CD4-positive, alpha-beta T cell (primary cell): ENCODE measurements around the gene PCDHGB4. TPM values are rescaled to one million over a fixed set of nuclear protein-coding genes. Genes with fewer than 3 reads are reported as not detected.
"Not testable (repeated sequence)": the region's sequence is repeated elsewhere in the genome, so short reads cannot be mapped to it uniquely, and the experiment has no call there.

Experiments
- ATAC-seq: fragments of 200-7000 bp; cut with Tn5 transposase; one replicate; pipeline ENCODE4 v1.10.0; 2022; ENCODE audit warnings: mild to moderate bottlenecking; ENCODE audit not compliant: poor library complexity
- CTCF ChIA-PET: fragments of 350-600 bp; sonication (Branson Sonifier 250); formaldehyde crosslinking; loops from one replicate; lab custom pipeline; 2021; ENCODE audit warnings: antibody characterized with exemption, inconsistent platforms; lab: Charles Lee
- POLR2A ChIA-PET: fragments of 350-600 bp; sonication (Branson Sonifier 250); formaldehyde crosslinking; loops from one replicate; lab custom pipeline; 2021; ENCODE audit warnings: antibody characterized with exemption, inconsistent platforms; lab: Charles Lee
- DNase-seq, 14 experiments: peaks; one replicate each; pipeline ENCODE4 v3.0.0-alpha.2; 2013 to 2020; ENCODE audit warnings: mixed read lengths in 2 of 14
- H3K27ac ChIP-seq, 2 donors: one replicate each; pipeline versions ENCODE4 v1.5.1 to v1.7.0; 2013; ENCODE audit warnings: low read length in 2 of 2, low read depth in 1 of 2, mild to moderate bottlenecking in 1 of 2
- H3K27me3 ChIP-seq, 2 experiments: 1 replicate in 1 of 2; 2 replicates in 1 of 2; pipeline versions ENCODE4 v1.6.1 to v1.7.0; 2013; ENCODE audit warnings: low read length in 2 of 2, control low read depth in 1 of 2, mild to moderate bottlenecking in 1 of 2, moderate library complexity in 1 of 2; ENCODE audit not compliant: insufficient read depth in 2 of 2, control insufficient read depth in 1 of 2
- H3K36me3 ChIP-seq: one replicate; pipeline ENCODE4 v1.6.1; 2013; ENCODE audit warnings: low read length, control low read depth; ENCODE audit not compliant: insufficient read depth
- H3K4me1 ChIP-seq: one replicate; pipeline ENCODE4 v1.6.1; 2013; ENCODE audit warnings: low read length, control low read depth; ENCODE audit not compliant: insufficient read depth
- H3K4me3 ChIP-seq: one replicate; pipeline ENCODE4 v1.5.1; 2013; ENCODE audit warnings: mild to moderate bottlenecking, low read length, moderate library complexity
- H3K9me3 ChIP-seq, 2 experiments: 1 replicate in 1 of 2; 2 replicates in 1 of 2; pipeline versions ENCODE4 v1.6.1 to v1.7.0; 2013; ENCODE audit warnings: low read length in 2 of 2, mild to moderate bottlenecking in 2 of 2, control low read depth in 1 of 2, moderate library complexity in 1 of 2; ENCODE audit not compliant: control insufficient read depth in 1 of 2, insufficient read depth in 1 of 2
- H3K27ac Mint-ChIP-seq: one replicate; pipeline ENCODE4 v1.8.0; 2020; ENCODE audit warnings: mixed read lengths
- H3K27me3 Mint-ChIP-seq: one replicate; pipeline ENCODE4 v1.8.0; 2021; ENCODE audit warnings: mixed read lengths
- H3K36me3 Mint-ChIP-seq: one replicate; pipeline ENCODE4 v1.8.0; 2021; ENCODE audit warnings: low read depth, mixed read lengths
- H3K4me1 Mint-ChIP-seq: one replicate; pipeline ENCODE4 v1.8.0; 2021; ENCODE audit warnings: low read depth, mixed read lengths
- H3K4me3 Mint-ChIP-seq: one replicate; pipeline ENCODE4 v1.8.0; 2020; ENCODE audit warnings: mild to moderate bottlenecking, mixed read lengths
- H3K9me3 Mint-ChIP-seq: one replicate; pipeline ENCODE4 v1.8.0; 2020; ENCODE audit warnings: mixed read lengths
- CTCF ChIP-seq: fragments of 200-600 bp; IDR thresholded peaks from one replicate; pipeline ENCODE4 v1.8.0; 2022; ENCODE audit warnings: antibody characterized with exemption, mild to moderate bottlenecking
- intact Hi-C, 2 experiments: fragments of 100-400 bp; cut with DNase I in 1 of 2; cut with micrococcal nuclease in 1 of 2; formaldehyde crosslinking; loops; one replicate each; pipeline versions ENCODE4 v1.15.1 to v1.9.0; 2023 to 2025; cut with DNase I, micrococcal nuclease
- total RNA-seq, 174 experiments: library from RNA in 2 of 174; stranded (reverse) in 2 of 174; gene quantifications; one replicate each; pipeline ENCODE4 v1.2.3 and lab custom pipeline; 2021 to 2026

The PCDHGB4 gene
- total RNA-seq, 2 experiments from 2014 or later, result not detected

- intact Hi-C loops, result no loop called here
- Histone ChIP-seq H3K27ac (no peak overlapping the region), H3K4me3 (no peak overlapping the region), H3K36me3 (no peaks in the 10 kb centered on the region), H3K4me1 (peaks cover 6% of the 10 kb centered on the region), H3K27me3 (peaks cover 64 to 83% of the 10 kb centered on the region in 2 experiments), H3K9me3 (peaks cover 49 to 57% of the 10 kb centered on the region in 2 experiments)
- H3K27ac Mint-ChIP-seq, result no peak overlapping the region
- DNase-seq (no peak), ATAC-seq (no peak)
- peaks cover 8% of the 10 kb centered on the region for H3K4me1 Mint-ChIP-seq
- H3K9me3 Mint-ChIP-seq, result peaks cover 22% of the 10 kb centered on the region
- H3K36me3 Mint-ChIP-seq, result peaks cover 32% of the 10 kb centered on the region
- POLR2A ChIA-PET, result no interaction called here
- no peak overlapping the region for H3K4me3 Mint-ChIP-seq
- H3K27me3 Mint-ChIP-seq, result peaks cover 80% of the 10 kb centered on the region
- TF ChIP-seq CTCF, result no peak
- CTCF ChIA-PET, result no interaction called here
These were observed 40.4 kb downstream of the PCDHGB4 start for GRCh38 chr5:141427783-141428426.

GRCh38 chr5:141430332-141431113, 43.0 kb downstream of the PCDHGB4 start, which contains the start of gene PCDHGA12:
PCDHGA12 (plus strand) TSS chr5:141430507; CDS start chr5:141430760, 253 bp downstream.
- Mint-ChIP-seq H3K4me3 (peak within 1 kb of the TSS; percentile 69), H3K27me3 (peaks cover 81% of the 10 kb centered on the region), H3K27ac (no peak within 1 kb of the TSS), H3K4me1 (peaks cover 8% of the 10 kb centered on the region), H3K36me3 (peaks cover 29% of the 10 kb centered on the region), H3K9me3 (peaks cover 25% of the 10 kb centered on the region)
- peaks cover 65 to 71% of the 10 kb centered on the region in 2 experiments for H3K27me3 ChIP-seq
- peaks cover 41 to 56% of the 10 kb centered on the region in 2 experiments for H3K9me3 ChIP-seq
- H3K4me3 ChIP-seq, result peak within 1 kb of the TSS; percentile 10
- ChIA-PET POLR2A (no interaction called here), CTCF (interaction anchor here (1.3 to 1.6 kb wide), 3 partner anchors 60 to 133 kb away, joined by 3 to 4 read pairs (median 3); partner anchors contain the start of gene PCDHGB3)
- H3K36me3 ChIP-seq, result no peaks in the 10 kb centered on the region
- ATAC-seq (no peak), DNase-seq (peak in 3 of 14 experiments; percentile 31 to 42 (median 39))
- H3K27ac ChIP-seq, result no peak within 1 kb of the TSS
- no peak for TF ChIP-seq CTCF
- intact Hi-C loops, result no loop called here
- H3K4me1 ChIP-seq, result peaks cover 6% of the 10 kb centered on the region

GRCh38 chr5:141431286-141431685, 43.8 kb downstream of the PCDHGB4 start:
- DNase-seq (no peak), ATAC-seq (no peak)
- no peak for TF ChIP-seq CTCF
- CTCF ChIA-PET, result interaction anchor here (1.3 to 1.6 kb wide), 3 partner anchors 61 to 133 kb away, joined by 3 to 4 read pairs (median 3); partner anchors contain the start of gene PCDHGB3
- Histone ChIP-seq H3K36me3 (no peaks in the 10 kb centered on the region), H3K4me1 (peaks cover 6% of the 10 kb centered on the region), H3K27me3 (peaks cover 59 to 64% of the 10 kb centered on the region in 2 experiments), H3K9me3 (peaks cover 37 to 52% of the 10 kb centered on the region in 2 experiments), H3K4me3 (peak overlapping the region; percentile 10), H3K27ac (no peak overlapping the region)
- intact Hi-C loops, result no loop called here
- Mint-ChIP-seq H3K27ac (no peak overlapping the region), H3K27me3 (peaks cover 80% of the 10 kb centered on the region), H3K4me1 (peaks cover 8% of the 10 kb centered on the region), H3K4me3 (peak overlapping the region; percentile 51), H3K9me3 (peaks cover 25% of the 10 kb centered on the region), H3K36me3 (peaks cover 29% of the 10 kb centered on the region)
- POLR2A ChIA-PET, result no interaction called here

GRCh38 chr5:141432308-141432707, 44.8 kb downstream of the PCDHGB4 start:
- not testable (repeated sequence) for H3K4me1 Mint-ChIP-seq

More at GRCh38 chr5:141432308-141432707, 44.8 kb downstream of the PCDHGB4 start:
- H3K36me3 ChIP-seq, POLR2A ChIA-PET, H3K4me3 Mint-ChIP-seq, H3K27ac Mint-ChIP-seq, DNase-seq, ATAC-seq, intact Hi-C loops, CTCF ChIA-PET, H3K4me3 ChIP-seq, H3K27ac ChIP-seq, H3K4me1 ChIP-seq: not testable (repeated sequence)
- H3K9me3 ChIP-seq, result peaks cover 31 to 50% of the 10 kb centered on the region in 2 experiments
- Mint-ChIP-seq H3K9me3 (peaks cover 25% of the 10 kb centered on the region), H3K36me3 (peaks cover 25% of the 10 kb centered on the region), H3K27me3 (peaks cover 80% of the 10 kb centered on the region)
- H3K27me3 ChIP-seq, result peaks cover 49 to 54% of the 10 kb centered on the region in 2 experiments
